ENCODE data around the gene IMPDH2.

The IMPDH2 gene

GRCh38 chr3:49006408-49007067, 22.7 kb downstream of the IMPDH2 start:
- Histone ChIP-seq H3K27me3 (ENCODE audit: control insufficient read depth, insufficient read depth, low read length, poor library complexity, severe bottlenecking) (no peaks in the 10 kb centered on the region), H3K27ac (ENCODE audit: insufficient read depth, low read depth, low read length, poor library complexity, severe bottlenecking) (peak overlapping the region; percentile 31), H3K4me3 (ENCODE audit: insufficient read depth, low read depth, low read length) (peak overlapping the region; percentile 85), H3K36me3 (ENCODE audit: control insufficient read depth, insufficient read depth, low read length) (peaks cover 13% of the 10 kb centered on the region), H3K9me3 (ENCODE audit: control insufficient read depth, low read length) (no peaks in the 10 kb centered on the region), H3K4me1 (ENCODE audit: control insufficient read depth, insufficient read depth, low read length) (peaks cover 8% of the 10 kb centered on the region)
- WGBS, 2 experiments: 8% methylated on average over 32 of the region's 32 CpGs

- Histone ChIP-seq H3K27ac (ENCODE audit: insufficient read depth, low read depth, low read length, poor library complexity, severe bottlenecking) (no peak overlapping the region), H3K9me3 (ENCODE audit: control insufficient read depth, low read length) (no peaks in the 10 kb centered on the region), H3K4me3 (ENCODE audit: insufficient read depth, low read depth, low read length) (no peak overlapping the region), H3K36me3 (ENCODE audit: control insufficient read depth, insufficient read depth, low read length) (peaks cover 7% of the 10 kb centered on the region), H3K27me3 (ENCODE audit: control insufficient read depth, insufficient read depth, low read length, poor library complexity, severe bottlenecking) (no peaks in the 10 kb centered on the region), H3K4me1 (ENCODE audit: control insufficient read depth, insufficient read depth, low read length) (peaks cover 8% of the 10 kb centered on the region)
- WGBS, 2 experiments: 94 to 95% methylated on average over 5 of the region's 5 CpGs
Observed at GRCh38 chr3:49005998-49006397, 23.2 kb downstream of the IMPDH2 start.

- no peak overlapping the region for H3K27ac ChIP-seq (ENCODE audit: insufficient read depth, low read depth, low read length, poor library complexity, severe bottlenecking)
- peaks cover 8% of the 10 kb centered on the region for H3K4me1 ChIP-seq (ENCODE audit: control insufficient read depth, insufficient read depth, low read length)
- no peaks in the 10 kb centered on the region for H3K9me3 ChIP-seq (ENCODE audit: control insufficient read depth, low read length)
- H3K4me3 ChIP-seq (ENCODE audit: insufficient read depth, low read depth, low read length): no peak overlapping the region
- no peaks in the 10 kb centered on the region for H3K27me3 ChIP-seq (ENCODE audit: control insufficient read depth, insufficient read depth, low read length, poor library complexity, severe bottlenecking)
- peaks cover 6% of the 10 kb centered on the region for H3K36me3 ChIP-seq (ENCODE audit: control insufficient read depth, insufficient read depth, low read length)
- 90 to 98% methylated on average over 3 of the region's 3 CpGs for WGBS, 2 experiments
Observed at GRCh38 chr3:49005303-49005680, 23.9 kb downstream of the IMPDH2 start.

- Histone ChIP-seq H3K9me3 (ENCODE audit: control insufficient read depth, low read length) (no peaks in the 10 kb centered on the region), H3K27me3 (ENCODE audit: control insufficient read depth, insufficient read depth, low read length, poor library complexity, severe bottlenecking) (no peaks in the 10 kb centered on the region), H3K36me3 (ENCODE audit: control insufficient read depth, insufficient read depth, low read length) (peaks cover 6% of the 10 kb centered on the region), H3K4me3 (ENCODE audit: insufficient read depth, low read depth, low read length) (no peak overlapping the region), H3K4me1 (ENCODE audit: control insufficient read depth, insufficient read depth, low read length) (peaks cover 12% of the 10 kb centered on the region), H3K27ac (ENCODE audit: insufficient read depth, low read depth, low read length, poor library complexity, severe bottlenecking) (no peak overlapping the region)
- WGBS, 2 experiments: 94% methylated on average over 16 of the region's 16 CpGs
Observed at GRCh38 chr3:49004352-49005302, 24.6 kb downstream of the IMPDH2 start.

- H3K27ac ChIP-seq (ENCODE audit: insufficient read depth, low read depth, low read length, poor library complexity, severe bottlenecking): no peak overlapping the region
- H3K9me3 ChIP-seq (ENCODE audit: control insufficient read depth, low read length): no peaks in the 10 kb centered on the region
- no peak overlapping the region for H3K4me3 ChIP-seq (ENCODE audit: insufficient read depth, low read depth, low read length)
- H3K27me3 ChIP-seq (ENCODE audit: control insufficient read depth, insufficient read depth, low read length, poor library complexity, severe bottlenecking): no peaks in the 10 kb centered on the region
- 92 to 96% methylated on average over 6 of the region's 6 CpGs for WGBS, 2 experiments
- H3K36me3 ChIP-seq (ENCODE audit: control insufficient read depth, insufficient read depth, low read length): no peaks in the 10 kb centered on the region
- H3K4me1 ChIP-seq (ENCODE audit: control insufficient read depth, insufficient read depth, low read length): peaks cover 26% of the 10 kb centered on the region
Observed at GRCh38 chr3:49001155-49001554, 28.0 kb downstream of the IMPDH2 start.

- Histone ChIP-seq H3K27ac (ENCODE audit: insufficient read depth, low read depth, low read length, poor library complexity, severe bottlenecking) (no peak overlapping the region), H3K4me1 (ENCODE audit: control insufficient read depth, insufficient read depth, low read length) (peaks cover 26% of the 10 kb centered on the region), H3K9me3 (ENCODE audit: control insufficient read depth, low read length) (no peaks in the 10 kb centered on the region), H3K36me3 (ENCODE audit: control insufficient read depth, insufficient read depth, low read length) (no peaks in the 10 kb centered on the region), H3K27me3 (ENCODE audit: control insufficient read depth, insufficient read depth, low read length, poor library complexity, severe bottlenecking) (no peaks in the 10 kb centered on the region), H3K4me3 (ENCODE audit: insufficient read depth, low read depth, low read length) (no peak overlapping the region)
- WGBS, 2 experiments: 83 to 84% methylated on average over 8 of the region's 8 CpGs
Observed at GRCh38 chr3:48999085-48999858, 29.9 kb downstream of the IMPDH2 start.

- Histone ChIP-seq H3K27ac (ENCODE audit: insufficient read depth, low read depth, low read length, poor library complexity, severe bottlenecking) (no peak overlapping the region), H3K27me3 (ENCODE audit: control insufficient read depth, insufficient read depth, low read length, poor library complexity, severe bottlenecking) (no peaks in the 10 kb centered on the region), H3K36me3 (ENCODE audit: control insufficient read depth, insufficient read depth, low read length) (no peaks in the 10 kb centered on the region), H3K4me1 (ENCODE audit: control insufficient read depth, insufficient read depth, low read length) (peaks cover 26% of the 10 kb centered on the region), H3K4me3 (ENCODE audit: insufficient read depth, low read depth, low read length) (no peak overlapping the region), H3K9me3 (ENCODE audit: control insufficient read depth, low read length) (no peaks in the 10 kb centered on the region)
- 80 to 81% methylated on average over 20 of the region's 20 CpGs for WGBS, 2 experiments
Observed at GRCh38 chr3:48997714-48998637, 31.2 kb downstream of the IMPDH2 start.

- H3K4me1 ChIP-seq (ENCODE audit: control insufficient read depth, insufficient read depth, low read length): peaks cover 26% of the 10 kb centered on the region
- WGBS, 2 experiments: 93 to 97% methylated on average over 8 of the region's 8 CpGs
- H3K27ac ChIP-seq (ENCODE audit: insufficient read depth, low read depth, low read length, poor library complexity, severe bottlenecking): no peak overlapping the region
- H3K9me3 ChIP-seq (ENCODE audit: control insufficient read depth, low read length): no peaks in the 10 kb centered on the region
- no peaks in the 10 kb centered on the region for H3K27me3 ChIP-seq (ENCODE audit: control insufficient read depth, insufficient read depth, low read length, poor library complexity, severe bottlenecking)
- H3K36me3 ChIP-seq (ENCODE audit: control insufficient read depth, insufficient read depth, low read length): no peaks in the 10 kb centered on the region
- H3K4me3 ChIP-seq (ENCODE audit: insufficient read depth, low read depth, low read length): no peak overlapping the region
Observed at GRCh38 chr3:48997102-48997635, 32.0 kb downstream of the IMPDH2 start.

- Histone ChIP-seq H3K4me1 (ENCODE audit: control insufficient read depth, insufficient read depth, low read length) (peaks cover 27% of the 10 kb centered on the region), H3K9me3 (ENCODE audit: control insufficient read depth, low read length) (no peaks in the 10 kb centered on the region), H3K36me3 (ENCODE audit: control insufficient read depth, insufficient read depth, low read length) (no peaks in the 10 kb centered on the region), H3K27ac (ENCODE audit: insufficient read depth, low read depth, low read length, poor library complexity, severe bottlenecking) (no peak overlapping the region), H3K27me3 (ENCODE audit: control insufficient read depth, insufficient read depth, low read length, poor library complexity, severe bottlenecking) (no peaks in the 10 kb centered on the region), H3K4me3 (ENCODE audit: insufficient read depth, low read depth, low read length) (no peak overlapping the region)
- 94 to 95% methylated on average over 8 of the region's 8 CpGs for WGBS, 2 experiments
Observed at GRCh38 chr3:48996640-48997039, 32.6 kb downstream of the IMPDH2 start.

All from ectodermal cell (in vitro differentiated cells).